HCT116 (cell line): ENCODE measurements around the gene FAM193A.

Source experiments
- CEBPB ChIP-seq: IDR thresholded peaks from 2 replicates; pipeline ENCODE4 v1.6.1; 2012; ENCODE audit warnings: low read depth
- CTCF ChIP-seq, 3 experiments: fragments of 200-600 bp in 1 of 3; sonication (generic) in 1 of 3; IDR thresholded peaks in 2 of 3; conservative IDR thresholded peaks in 1 of 3; 2 replicates each; pipeline ENCODE4 v1.5.1; 2012 to 2017; ENCODE audit warnings: low read depth in 2 of 3, low read length in 2 of 3, antibody characterized with exemption in 1 of 3, borderline replicate concordance in 1 of 3, control low read depth in 1 of 3, mild to moderate bottlenecking in 1 of 3, mixed read lengths in 1 of 3, mixed run types in 1 of 3, moderate library complexity in 1 of 3; ENCODE audit not compliant: insufficient read depth in 1 of 3
- REST ChIP-seq: IDR thresholded peaks from 2 replicates; pipeline ENCODE4 v1.6.1; 2012; ENCODE audit warnings: low read depth
- TF ChIP-seq, protein P1 (sequence below): IDR thresholded peaks from 2 replicates; pipeline ENCODE4 v1.6.1; 2011; ENCODE audit warnings: mild to moderate bottlenecking, low read length, moderate library complexity; ENCODE audit not compliant: insufficient replicate concordance; ENCODE audit errors: extremely low read depth

DNA sequence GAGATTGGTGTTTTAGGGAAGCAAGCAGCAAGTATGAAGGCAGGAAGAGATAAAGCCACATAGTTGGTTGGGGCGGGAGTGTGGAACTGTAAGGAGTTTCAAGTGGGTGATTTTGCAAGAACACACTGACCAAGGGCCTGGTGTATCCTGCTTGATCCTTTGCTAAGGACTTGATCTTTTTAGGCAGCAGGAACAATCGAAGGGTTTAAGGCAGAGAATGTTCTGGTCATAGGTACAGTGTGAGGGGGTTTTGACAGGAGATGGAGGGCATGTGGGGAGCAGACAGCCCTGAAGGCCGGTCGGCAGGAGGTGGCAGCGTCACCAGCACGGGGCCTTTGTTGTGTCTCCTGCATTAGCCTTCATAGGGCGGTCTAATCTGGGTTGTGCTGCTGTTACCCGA, 54.7 kb downstream of the FAM193A start:
- no peak for TF ChIP-seq REST
- no peak for TF ChIP-seq CTCF (IDR thresholded peaks at IDR 0.05 in 2 of 3, conservative IDR thresholded peaks at IDR 0.05 in 1 of 3; ENCODE audit: borderline replicate concordance in 1 of 3, insufficient read depth in 1 of 3, low read depth in 2 of 3, low read length in 2 of 3)
- TF ChIP-seq CEBPB, result no peak
- TF ChIP-seq, protein P1, sequence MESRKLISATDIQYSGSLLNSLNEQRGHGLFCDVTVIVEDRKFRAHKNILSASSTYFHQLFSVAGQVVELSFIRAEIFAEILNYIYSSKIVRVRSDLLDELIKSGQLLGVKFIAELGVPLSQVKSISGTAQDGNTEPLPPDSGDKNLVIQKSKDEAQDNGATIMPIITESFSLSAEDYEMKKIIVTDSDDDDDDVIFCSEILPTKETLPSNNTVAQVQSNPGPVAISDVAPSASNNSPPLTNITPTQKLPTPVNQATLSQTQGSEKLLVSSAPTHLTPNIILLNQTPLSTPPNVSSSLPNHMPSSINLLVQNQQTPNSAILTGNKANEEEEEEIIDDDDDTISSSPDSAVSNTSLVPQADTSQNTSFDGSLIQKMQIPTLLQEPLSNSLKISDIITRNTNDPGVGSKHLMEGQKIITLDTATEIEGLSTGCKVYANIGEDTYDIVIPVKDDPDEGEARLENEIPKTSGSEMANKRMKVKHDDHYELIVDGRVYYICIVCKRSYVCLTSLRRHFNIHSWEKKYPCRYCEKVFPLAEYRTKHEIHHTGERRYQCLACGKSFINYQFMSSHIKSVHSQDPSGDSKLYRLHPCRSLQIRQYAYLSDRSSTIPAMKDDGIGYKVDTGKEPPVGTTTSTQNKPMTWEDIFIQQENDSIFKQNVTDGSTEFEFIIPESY, result no peak
